HG03060 (cell line): ENCODE data around the gene GBGT1.
"Not testable (repeated sequence)": the region's sequence is repeated elsewhere in the genome, so short reads cannot be mapped to it uniquely, and the experiment has no call there.

Experiments used
- ATAC-seq: cut with Tn5 transposase; IDR thresholded peaks from one replicate; pipeline ENCODE4 v1.9.1; 2021; ENCODE audit warnings: low read depth, moderate number of reproducible peaks; ENCODE audit not compliant: unreplicated experiment

The GBGT1 gene

DNA sequence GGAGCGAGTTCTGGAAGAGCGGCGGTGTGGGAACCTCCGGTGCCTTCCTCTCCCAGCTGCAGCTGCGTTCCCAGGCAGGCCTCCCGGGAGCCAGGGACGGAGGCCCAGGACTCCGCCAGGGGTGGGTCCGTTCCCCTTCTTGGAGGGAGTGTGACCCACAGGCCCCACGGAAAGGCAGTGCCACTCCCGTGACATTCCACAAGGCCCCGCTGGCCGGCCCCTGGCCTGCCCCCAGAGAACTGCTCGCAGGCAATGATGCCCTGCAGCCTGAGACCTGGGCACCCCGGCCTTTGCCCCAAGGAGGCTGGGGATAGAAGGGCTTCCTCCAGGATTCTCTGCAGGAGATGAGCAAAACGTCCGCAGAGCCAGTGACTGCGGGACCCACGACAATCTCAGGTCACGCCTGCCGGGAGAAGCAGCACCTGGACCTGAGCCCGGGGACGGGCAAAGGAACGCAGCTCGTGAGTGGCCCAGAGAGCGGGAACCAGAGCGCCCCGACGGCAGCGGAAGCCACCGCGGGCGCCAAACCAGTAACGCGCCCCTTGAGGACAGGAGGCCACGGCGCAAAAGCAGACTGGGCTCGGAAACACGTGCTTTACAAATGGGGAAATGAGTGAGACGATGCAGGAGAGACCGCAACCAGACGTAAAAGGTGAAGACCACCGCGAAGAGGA is 36.1 kb upstream of the GBGT1 start:
- no peak for ATAC-seq

DNA sequence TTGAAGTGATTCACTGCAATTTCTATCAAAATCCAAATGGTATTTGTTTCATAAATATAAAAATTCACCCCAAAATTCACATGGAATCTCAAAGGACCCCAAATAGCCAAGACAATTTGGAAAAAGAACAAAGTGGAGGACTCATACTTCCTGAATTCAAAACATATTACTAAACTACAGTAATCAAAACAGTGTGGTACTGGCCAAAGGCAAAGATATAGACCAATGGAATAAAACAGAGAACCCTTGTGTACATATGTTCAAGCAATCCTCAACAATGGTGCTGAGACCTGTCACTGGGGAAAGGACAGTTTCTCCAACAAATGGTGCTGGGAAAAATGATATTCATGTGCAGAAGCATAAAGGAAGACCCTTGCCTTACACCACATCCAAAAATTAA is 31.3 kb upstream of the GBGT1 start:
- no peak for ATAC-seq

DNA sequence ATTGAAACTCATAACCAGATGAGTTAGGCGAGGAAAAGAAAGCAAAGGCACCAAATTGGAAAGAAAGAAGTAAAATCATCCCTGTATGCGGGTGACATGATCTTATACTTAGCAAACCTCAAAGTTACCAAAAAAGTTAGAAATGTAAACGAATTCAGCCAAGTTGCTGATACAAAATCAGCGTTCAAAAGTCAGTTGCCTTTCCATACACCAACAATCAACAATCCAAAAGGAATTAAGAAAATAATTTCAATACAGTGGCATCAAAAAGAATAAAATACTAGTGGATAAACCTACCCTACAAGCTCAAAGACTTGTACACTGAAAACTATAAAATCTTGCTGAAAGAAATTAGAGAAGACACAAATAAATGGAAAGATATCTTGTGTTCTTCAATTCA is 30.9 kb upstream of the GBGT1 start:
- ATAC-seq: no peak

DNA sequence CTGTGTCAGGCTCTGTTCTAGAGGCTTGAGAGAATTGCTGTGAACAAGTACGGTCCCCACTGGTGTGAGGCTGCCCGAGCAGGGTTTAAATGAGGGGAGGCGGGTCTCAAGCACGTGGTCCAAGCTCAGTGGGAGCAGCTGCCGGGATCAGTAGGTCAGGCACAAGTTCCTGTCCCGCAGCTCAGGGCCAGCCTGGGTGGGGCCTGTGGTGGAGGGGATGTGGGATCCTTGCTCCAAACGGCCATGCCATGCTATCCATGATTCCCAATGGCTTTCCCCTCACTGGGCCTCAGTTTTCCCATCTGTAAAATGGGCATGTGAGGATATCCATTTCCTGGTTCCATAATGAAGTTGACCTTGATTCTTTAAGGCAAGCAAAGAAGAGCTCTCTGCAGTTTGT is 28.3 kb upstream of the GBGT1 start:
- ATAC-seq: no peak

DNA sequence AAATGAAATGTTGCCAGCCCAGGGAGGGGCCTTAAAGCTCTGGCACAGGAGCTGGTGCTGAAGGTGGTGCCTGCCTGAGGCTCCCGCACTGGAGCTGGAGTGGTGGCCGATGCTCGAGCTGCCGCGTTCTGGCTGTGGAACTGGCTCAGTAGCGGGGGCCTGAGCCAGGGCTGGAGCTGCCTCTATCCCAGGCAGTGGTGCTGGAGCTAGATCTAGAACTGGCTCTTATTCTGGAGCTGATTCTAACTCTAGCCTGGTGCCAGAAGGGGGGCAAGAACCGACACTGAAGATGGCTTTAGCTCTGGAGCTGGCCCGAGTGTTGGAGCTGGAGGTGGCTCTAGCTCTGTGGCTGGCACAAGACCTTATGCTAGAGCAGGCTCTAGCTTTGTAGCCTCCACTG is 26.1 kb upstream of the GBGT1 start:
- ATAC-seq: no peak

DNA sequence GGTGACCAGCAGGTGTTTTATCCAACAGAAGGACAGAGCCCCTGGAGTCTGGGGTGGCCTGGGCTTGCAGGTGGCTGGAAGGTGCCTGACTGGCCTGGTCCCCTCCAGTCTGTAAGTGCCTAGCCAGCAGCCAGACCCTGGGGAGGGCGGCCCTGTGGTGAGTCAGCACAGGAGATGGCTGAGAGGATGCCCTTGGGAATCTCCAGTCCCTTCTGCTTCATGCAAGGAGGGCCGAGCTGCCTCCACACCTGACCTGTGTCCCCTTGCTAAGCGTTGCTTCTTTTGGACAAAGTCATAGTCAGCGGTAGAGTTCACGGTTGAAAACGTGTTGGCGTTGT is 25.1 kb upstream of the GBGT1 start:
- no peak for ATAC-seq

DNA sequence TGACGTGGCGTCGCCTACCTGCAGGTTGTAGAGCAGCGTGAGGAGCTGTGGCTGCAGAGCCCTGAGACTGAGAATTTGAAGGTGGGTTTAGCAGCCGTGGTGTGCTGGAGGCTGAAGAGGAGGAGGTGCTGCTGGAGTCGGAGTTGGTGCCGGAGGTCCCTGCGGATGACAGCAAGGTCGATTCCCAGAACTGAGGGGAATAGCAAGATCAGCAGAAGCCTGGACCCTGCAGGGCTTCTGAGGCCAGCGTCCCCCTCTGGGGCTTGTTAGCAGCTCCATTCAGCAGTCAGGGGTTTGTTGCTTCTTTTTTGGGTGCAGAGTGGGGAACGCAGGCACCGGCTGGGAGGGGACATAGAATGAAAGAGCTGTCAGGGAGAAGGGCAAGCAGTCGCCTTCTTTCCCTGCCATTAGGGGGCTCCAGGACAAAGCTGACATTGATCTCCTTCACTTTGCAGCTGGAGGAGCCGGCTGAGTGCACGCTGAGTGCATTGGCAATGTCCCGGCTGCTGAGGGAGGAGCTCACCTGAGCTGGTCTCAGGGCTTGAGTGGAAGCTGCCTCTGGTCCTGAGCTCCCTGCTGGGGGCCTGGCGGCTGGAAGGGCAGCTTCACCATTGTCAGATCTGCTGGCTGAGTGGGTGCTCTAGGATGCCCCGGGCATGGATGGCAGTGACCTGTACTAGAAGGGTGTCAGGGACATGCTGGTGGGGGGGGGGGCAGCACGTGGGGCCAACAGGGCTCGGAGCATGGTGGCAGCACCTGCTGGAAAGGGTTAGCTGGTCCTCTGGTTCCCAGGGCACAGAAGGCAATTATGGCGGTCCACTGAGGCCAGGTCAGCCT is 24.5 kb upstream of the GBGT1 start:
- ATAC-seq: no peak

DNA sequence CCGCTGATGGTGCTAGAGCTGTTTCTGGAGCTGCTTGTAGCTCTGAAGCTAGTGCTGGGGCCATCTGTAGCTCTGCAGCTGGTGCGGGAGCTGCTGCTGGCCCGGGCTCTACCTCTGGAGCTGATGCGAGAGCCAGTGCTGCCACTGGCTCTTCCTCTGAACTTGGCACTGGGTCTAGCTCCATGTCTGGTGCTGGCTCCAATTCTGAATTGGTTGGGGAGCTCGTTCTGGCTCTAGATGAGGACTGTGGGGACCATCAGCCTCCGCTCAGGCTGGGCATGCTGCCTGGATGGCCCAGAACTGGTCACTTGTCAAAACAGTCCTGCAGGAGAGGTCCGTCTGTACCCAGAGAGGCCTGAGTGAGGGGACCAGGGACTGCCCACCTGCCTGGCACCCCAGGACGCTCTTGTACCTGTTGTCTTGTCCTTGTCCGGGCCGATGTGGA is 23.9 kb upstream of the GBGT1 start:
- ATAC-seq: no peak

DNA sequence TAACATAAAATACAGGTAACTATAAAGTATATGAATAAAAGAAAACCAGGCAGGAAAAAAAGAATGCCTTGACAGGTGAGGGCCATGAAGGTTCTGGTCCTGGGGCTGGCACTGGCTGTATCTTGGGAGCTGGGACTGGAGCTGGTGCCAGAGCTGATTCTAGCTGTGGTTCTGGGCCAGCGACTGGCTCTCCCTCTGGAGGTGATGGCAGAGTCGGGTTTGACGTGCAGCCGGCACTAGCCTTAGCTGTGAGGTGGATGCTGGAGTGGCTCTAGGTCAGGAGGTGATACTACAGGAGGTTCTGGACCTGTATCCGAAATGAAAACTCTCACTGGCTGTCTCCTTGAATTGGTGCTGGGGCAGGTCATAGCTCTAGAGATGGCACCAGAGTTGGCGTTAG is 23.0 kb upstream of the GBGT1 start:
- no peak for ATAC-seq

DNA sequence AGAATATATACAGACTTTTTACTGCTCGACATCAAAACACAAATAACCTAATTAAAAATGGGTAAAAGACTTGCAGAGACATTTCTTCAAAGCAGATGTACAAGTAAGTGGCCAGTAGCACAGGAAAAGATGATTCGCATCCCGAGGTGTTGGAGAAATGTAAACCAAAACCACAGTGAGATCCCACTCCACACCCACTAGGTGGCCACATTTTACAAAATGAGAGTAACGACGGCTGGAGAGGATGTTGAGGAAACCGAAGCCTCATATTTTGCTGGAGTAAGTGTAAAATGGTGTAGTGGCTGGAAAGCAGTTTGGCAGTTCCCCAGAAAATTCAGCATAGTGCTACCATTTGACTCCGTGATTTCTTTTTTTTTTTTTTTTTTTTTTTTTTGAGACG is 21.3 kb upstream of the GBGT1 start:
- ATAC-seq: no peak

DNA sequence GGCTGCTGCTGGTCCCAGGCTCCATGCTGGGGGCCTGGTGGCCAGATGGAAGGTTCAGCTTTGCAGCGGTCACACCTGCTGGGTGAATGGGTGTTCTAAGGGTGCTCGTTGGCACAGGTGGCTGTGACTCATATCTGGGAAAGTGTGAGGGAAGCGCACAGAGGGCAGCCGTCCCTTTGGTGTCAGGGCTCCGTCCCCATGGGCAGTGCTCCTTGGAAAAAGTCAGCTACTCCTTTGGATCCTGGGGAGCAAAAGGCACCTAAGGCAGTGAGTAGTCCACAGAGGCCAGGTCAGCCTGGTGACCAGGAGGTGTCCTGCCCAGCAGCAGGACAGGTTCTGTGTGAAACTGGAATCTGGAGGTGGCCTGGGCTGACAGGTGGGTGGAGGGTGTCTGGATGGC is 18.4 kb upstream of the GBGT1 start:
- no peak for ATAC-seq

DNA sequence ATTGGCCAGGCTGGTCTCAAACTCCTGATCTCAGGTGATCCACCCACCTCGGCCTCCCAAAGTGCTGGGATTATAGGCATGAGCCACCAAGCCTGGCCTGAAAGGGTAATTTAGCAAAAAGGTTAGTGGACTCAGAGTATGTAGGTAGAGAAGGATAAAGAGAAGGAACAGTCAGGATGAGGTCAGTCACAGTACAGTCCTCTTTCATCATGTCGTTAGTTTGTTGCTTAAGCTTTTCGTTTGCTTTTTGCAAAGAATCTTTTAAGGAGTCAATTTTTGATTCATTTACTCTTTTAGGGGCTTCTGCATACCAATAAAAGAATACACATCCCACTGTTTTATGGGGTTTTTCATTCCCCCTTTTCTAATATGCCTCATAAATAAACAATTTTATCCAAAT is 17.8 kb upstream of the GBGT1 start:
- no peak for ATAC-seq

DNA sequence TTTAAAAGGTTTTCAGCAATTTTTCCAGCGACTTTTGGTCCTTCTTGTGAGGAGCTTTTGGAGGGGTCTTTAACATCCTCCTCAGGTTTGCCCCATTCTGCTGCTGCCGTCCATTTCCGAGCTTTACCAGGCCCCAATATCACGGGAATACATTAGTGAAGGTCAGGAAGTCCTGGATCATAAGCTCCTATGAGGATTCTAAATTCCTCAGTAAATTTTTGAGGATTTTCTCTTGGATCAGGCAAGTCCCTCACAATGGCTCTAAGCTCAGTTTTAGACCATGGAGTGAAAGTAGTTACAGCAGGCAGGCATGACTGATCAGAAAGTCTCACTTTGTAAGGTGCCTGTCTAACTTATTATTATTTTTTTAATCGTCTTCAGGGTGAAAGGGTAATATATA is 17.2 kb upstream of the GBGT1 start:
- ATAC-seq: no peak

DNA sequence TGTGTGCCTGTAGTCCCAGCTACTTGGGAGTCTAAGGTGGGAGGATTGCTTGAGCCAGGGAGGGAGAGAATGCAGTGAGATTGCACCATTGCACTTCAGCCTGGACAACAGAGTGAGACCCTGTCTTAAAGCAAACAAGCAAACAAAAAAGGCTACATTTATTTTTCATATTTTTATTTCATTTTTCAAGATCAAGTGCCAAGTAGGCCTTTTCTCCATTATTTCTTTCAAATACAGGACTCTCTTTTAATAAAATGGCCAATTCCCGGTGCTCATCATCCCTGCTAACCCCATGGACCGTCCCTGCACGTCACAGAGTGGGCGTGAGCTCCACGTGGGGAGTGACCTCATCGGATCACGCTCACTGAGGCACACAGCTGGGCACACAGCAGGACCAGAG is 9.3 kb upstream of the GBGT1 start:
- no peak for ATAC-seq

DNA sequence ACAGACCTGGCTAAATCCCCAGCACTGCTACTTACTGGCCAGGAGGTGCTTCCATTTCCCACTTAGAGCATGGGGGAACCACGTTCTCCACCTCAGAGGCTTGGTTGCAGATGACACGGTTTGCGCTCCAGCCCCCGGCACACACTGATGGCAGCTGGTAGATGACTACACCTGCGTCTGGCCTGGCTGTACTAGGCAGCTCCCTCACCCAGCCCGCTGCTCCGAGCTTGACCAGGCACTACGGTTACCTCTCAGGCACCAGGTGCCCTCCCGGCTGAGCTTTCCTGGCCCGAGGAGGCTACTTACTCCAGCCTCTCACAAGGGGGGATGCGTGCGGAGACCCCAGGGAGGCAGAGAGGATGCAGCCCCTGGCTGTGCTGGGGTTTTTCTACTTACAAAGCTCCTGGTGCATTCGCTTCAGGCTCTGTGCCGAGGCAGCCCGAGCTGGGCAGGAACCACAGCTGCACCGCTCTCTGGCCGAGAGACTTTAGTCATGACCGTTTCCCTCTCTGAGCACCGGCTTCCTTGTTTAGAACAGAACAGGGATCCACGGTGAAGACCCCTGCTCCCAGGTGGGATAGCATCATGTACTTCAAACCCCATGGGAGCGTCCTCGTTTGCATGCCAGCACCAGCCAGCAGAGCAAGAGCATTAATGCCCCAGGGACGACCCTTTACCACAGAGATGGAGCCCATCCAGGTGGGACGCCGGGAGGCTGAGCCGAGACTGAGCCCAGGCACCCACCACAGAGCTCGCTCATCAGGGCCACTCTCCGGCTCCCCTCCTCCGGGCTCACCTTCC is 7.6 kb upstream of the GBGT1 start:
- no peak for ATAC-seq

DNA sequence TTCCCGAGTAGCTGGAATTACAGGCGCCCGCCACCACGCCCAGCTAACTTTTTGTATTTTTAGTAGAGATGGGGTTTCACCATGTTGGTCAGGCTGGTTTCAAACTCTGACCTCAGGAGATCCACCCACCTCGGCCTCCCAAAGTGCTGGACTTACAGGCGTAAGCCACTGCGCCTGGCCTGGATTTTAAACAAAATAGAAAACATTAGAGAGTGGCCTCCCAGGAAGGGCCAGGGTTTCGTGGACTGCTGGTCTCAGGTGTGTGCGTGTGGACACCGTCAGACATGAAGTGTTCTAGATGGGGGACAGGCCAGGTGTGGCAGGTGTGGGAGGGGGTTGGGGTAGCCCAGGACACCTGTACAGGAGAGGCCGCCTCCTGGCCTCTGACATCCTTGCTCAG is 7.0 kb upstream of the GBGT1 start:
- no peak for ATAC-seq

DNA sequence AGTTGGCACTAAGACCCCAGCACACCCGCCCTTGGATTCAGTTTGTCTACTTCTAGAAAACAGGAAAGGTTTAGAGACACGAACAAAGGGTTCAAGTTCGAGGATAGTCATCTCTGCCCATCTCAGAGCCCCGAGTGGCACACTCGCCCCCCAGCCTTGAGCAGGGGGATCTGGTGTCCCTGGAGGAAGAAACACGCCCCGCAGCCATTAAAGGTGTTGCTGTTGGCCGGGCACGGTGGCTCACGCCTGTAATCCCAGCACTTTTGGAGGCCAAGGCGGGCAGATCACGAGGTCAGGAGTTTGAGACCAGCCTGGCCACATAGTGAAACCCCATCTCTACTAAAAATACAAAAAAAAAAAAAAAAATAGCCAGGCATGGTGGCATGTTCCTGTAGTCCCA is 6.0 kb upstream of the GBGT1 start:
- not testable (repeated sequence) for ATAC-seq

DNA sequence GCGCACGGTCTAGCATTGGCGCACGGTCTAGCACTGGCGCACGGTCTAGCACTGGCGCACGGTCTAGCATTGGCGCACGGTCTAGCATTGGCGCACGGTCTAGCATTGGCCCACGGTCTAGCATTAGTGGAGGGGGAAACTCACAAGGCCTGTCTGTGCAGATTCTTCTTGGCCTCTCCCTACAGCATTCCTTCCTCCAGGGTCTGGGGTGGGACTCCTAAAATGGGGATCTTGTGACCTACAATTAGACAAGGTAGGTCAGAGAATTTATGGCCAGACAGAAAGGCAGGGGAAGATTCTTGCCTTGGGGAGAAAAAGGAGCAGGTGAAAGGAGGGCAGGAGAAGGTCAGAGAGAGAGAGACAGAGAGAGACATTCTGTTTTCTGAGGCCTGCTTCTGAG is 5.4 kb upstream of the GBGT1 start:
- ATAC-seq: no peak

DNA sequence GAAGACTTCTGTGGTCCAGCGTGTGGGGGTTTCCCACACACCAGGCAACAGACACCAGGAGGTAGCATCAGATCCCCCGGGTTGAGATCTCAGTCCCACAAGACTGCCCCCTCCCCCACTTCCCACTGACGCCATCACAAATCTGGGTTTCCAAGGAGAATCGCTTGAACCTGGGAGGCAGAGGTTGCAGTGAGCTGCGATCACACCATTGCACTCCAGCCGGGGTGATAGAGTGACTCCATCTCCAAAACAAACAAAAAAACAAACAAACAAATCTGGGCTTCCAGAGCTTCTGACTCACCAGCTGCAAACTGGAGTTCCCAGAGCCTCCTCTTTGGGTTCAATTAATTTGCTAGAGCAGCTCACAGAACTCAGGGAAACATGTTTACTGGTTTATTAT is 4.7 kb upstream of the GBGT1 start:
- ATAC-seq: no peak

DNA sequence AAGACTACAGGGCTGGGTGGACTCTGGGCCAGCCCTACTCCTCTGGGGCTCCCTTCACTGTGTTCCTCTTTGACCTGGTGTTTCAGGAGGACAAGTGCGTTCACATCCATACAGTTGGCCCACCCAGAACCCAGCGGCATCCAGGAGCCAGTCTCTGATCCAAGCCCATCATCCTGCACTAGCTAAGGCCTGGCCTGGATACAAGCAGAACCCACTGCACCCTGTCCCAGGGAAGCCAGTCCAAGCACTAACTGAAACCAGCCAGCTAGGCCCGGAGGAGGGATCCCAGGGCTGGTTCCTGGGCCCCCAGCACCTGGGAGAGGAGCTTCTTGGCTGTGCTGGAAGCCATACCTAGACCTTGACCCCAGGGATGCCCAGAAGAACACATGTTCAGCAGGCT is 4.1 kb upstream of the GBGT1 start:
- no peak for ATAC-seq

DNA sequence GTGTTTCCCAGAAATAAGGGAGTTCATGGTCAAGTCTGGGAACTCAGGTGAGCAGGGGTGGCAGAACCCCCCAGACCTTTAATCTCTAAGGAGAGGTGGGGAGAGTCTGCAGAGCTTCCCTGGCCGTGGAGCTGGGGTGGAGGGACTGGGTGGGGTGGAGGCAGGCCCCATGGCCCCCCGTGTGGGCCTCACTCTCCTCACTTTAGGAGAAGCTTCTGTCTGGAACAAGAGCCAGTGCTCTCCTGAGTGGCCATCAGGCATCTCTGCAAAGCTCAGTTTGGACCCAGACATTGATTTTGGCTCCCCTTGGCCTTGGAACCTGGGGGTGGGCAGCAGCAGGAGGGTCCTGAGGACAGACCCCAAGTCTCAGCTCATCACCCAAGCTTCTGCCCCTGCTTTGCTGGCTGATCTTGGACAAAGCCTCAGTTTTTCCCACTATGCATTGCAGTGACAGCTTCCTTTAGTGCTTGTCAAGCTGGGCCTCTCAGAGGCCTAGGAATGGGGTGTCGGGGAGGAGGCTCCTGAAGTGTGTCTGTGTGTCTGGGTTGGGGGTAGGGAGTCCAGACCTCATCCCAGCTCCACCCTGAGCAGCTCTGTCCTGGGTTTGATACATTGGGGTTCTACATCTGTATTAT is 3.5 kb upstream of the GBGT1 start:
- ATAC-seq: no peak
